Neuronal stem cell (in vitro differentiated cells): Measurements from ENCODE around the gene RYR2.

Source experiments
- DNase-seq: peaks from one replicate; pipeline ENCODE4 v3.0.0-alpha.2; 2013; ENCODE audit warnings: low spot score
- H2AFZ ChIP-seq: one replicate; pipeline ENCODE4 v1.6.1; 2013; ENCODE audit warnings: mild to moderate bottlenecking, low read length, inconsistent platforms
- H2AK5ac ChIP-seq: 2 replicates; pipeline ENCODE4 v1.6.1; 2013; ENCODE audit warnings: low read depth, mild to moderate bottlenecking, inconsistent platforms, low read length, moderate library complexity, mixed read lengths
- H2BK120ac ChIP-seq: 2 replicates; pipeline ENCODE4 v1.6.1; 2013; ENCODE audit warnings: low read depth, mild to moderate bottlenecking, inconsistent platforms, low read length, moderate library complexity, mixed read lengths
- H2BK12ac ChIP-seq: one replicate; pipeline ENCODE4 v1.6.1; 2013; ENCODE audit warnings: low read length, inconsistent platforms
- H2BK15ac ChIP-seq: 2 replicates; pipeline ENCODE4 v1.6.1; 2013; ENCODE audit warnings: mild to moderate bottlenecking, low read length, inconsistent platforms, mixed read lengths
- H2BK5ac ChIP-seq: one replicate; pipeline ENCODE4 v1.6.1; 2013; ENCODE audit warnings: inconsistent platforms, mild to moderate bottlenecking, low read length, moderate library complexity
- H3K14ac ChIP-seq: one replicate; pipeline ENCODE4 v1.6.1; 2013; ENCODE audit warnings: low read length, inconsistent platforms
- H3K18ac ChIP-seq: 2 replicates; pipeline ENCODE4 v1.6.1; 2013; ENCODE audit warnings: low read length, inconsistent platforms
- H3K23ac ChIP-seq: 2 replicates; pipeline ENCODE4 v1.6.1; 2013; ENCODE audit warnings: low read depth, mild to moderate bottlenecking, mixed read lengths, low read length, inconsistent platforms; ENCODE audit not compliant: poor library complexity
- H3K27ac ChIP-seq: replicated peaks from 3 replicates; pipeline ENCODE4 v1.5.1; 2013; ENCODE audit warnings: low read length, inconsistent platforms
- H3K27me3 ChIP-seq, 3 experiments: 2 replicates each; pipeline ENCODE4 v1.6.1; 2013; ENCODE audit warnings: low read length in 3 of 3, mild to moderate bottlenecking in 2 of 3, inconsistent platforms in 1 of 3, low read depth in 1 of 3, mixed read lengths in 1 of 3, moderate library complexity in 1 of 3; ENCODE audit not compliant: control insufficient read depth in 3 of 3, insufficient read depth in 3 of 3
- H3K36me3 ChIP-seq, 2 donors: replicated peaks in 1 of 2; 2 replicates each; pipeline ENCODE4 v1.6.1; 2013; ENCODE audit warnings: low read length in 2 of 2; ENCODE audit not compliant: control insufficient read depth in 2 of 2, insufficient read depth in 2 of 2
- H3K4ac ChIP-seq: 2 replicates; pipeline ENCODE4 v1.6.1; 2013; ENCODE audit warnings: inconsistent platforms, mild to moderate bottlenecking, low read length, moderate library complexity
- H3K4me1 ChIP-seq, 2 donors: 1 replicate in 1 of 2; 2 replicates in 1 of 2; pipeline ENCODE4 v1.6.1; 2013; ENCODE audit warnings: low read length in 2 of 2, low read depth in 1 of 2; ENCODE audit not compliant: control insufficient read depth in 2 of 2, insufficient read depth in 1 of 2
- H3K4me2 ChIP-seq: one replicate; pipeline ENCODE4 v1.6.1; 2013; ENCODE audit warnings: mild to moderate bottlenecking, low read length, inconsistent platforms; ENCODE audit not compliant: insufficient read depth, poor library complexity, severe bottlenecking
- H3K4me3 ChIP-seq, 2 donors: 2 replicates each; pipeline ENCODE4 v1.5.1; 2013; ENCODE audit warnings: low read length in 2 of 2, mild to moderate bottlenecking in 2 of 2, inconsistent platforms in 1 of 2, moderate library complexity in 1 of 2
- H3K79me1 ChIP-seq: one replicate; pipeline ENCODE4 v1.6.1; 2013; ENCODE audit warnings: low read depth, mild to moderate bottlenecking, inconsistent platforms, low read length, moderate library complexity
- H3K9ac ChIP-seq: one replicate; pipeline ENCODE4 v1.6.1; 2013; ENCODE audit warnings: mild to moderate bottlenecking, low read depth, low read length, inconsistent platforms; ENCODE audit not compliant: poor library complexity
- H3K9me3 ChIP-seq, 2 donors: replicated peaks in 1 of 2; 2 replicates each; pipeline versions ENCODE3 to v1.6.1; 2013; ENCODE audit warnings: low read length in 2 of 2, mild to moderate bottlenecking in 2 of 2, inconsistent platforms in 1 of 2, low read depth in 1 of 2, mixed read lengths in 1 of 2, moderate library complexity in 1 of 2; ENCODE audit not compliant: control insufficient read depth in 2 of 2, insufficient read depth in 1 of 2
- H4K8ac ChIP-seq: one replicate; pipeline ENCODE4 v1.6.1; 2013; ENCODE audit warnings: low read depth, mild to moderate bottlenecking, inconsistent platforms, low read length, moderate library complexity
- H4K91ac ChIP-seq: one replicate; pipeline ENCODE4 v1.6.1; 2013; ENCODE audit warnings: low read length, low read depth, mild to moderate bottlenecking, inconsistent platforms; ENCODE audit not compliant: poor library complexity
- WGBS, 2 donors: extraction: QIAGEN DNeasy Blood & Tissue Kit; methylation state at CpG; one replicate each; pipeline ENCODE4 v1.1.7; 2013; ENCODE audit warnings: missing lambda C conversion rate in 2 of 2, mixed read lengths in 1 of 2; ENCODE audit not compliant: insufficient read length in 2 of 2, insufficient replicate concordance in 1 of 2; ENCODE audit errors: extremely low coverage in 2 of 2; 5-methylcytosine and 5-hydroxymethylcytosine counted together

RYR2 gene

DNA sequence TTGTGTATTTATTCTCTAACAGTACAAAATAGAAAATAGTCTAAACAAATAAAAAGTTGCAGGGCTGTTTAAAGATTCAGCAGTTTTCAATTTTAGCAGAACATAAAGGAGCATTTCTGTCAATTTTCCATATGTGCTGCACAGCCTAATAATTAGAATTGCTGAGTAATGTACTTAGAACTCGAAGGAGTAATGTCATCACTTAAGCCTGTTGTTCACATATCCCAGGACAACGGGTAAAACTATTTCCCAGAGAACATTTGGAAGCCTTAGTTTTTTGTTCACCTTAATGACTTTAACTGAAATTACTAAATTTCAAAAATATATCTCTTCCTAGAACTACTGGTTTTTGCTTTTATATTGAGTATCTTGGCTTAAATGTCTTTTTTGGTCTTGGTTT lies 767.1 kb downstream of the RYR2 start:
- Histone ChIP-seq H3K9ac (no peak overlapping the region), H2BK15ac (no peak overlapping the region), H3K4me2 (no peak overlapping the region), H2BK5ac (no peak overlapping the region), H3K4me1 (no peaks in the 10 kb centered on the region), H3K4me3 (no peak overlapping the region), H3K79me1 (no peaks in the 10 kb centered on the region), H2BK12ac (no peak overlapping the region), H2AK5ac (no peak overlapping the region), H4K91ac (no peak overlapping the region), H3K4ac (no peak overlapping the region), H4K8ac (no peak overlapping the region), H3K27ac (no peak overlapping the region), H2AFZ (no peak overlapping the region), H3K14ac (no peak overlapping the region), H3K36me3 (no peaks in the 10 kb centered on the region), H3K18ac (no peak overlapping the region), H3K23ac (no peak overlapping the region), H2BK120ac (no peak overlapping the region), H3K9me3 (no peaks in the 10 kb centered on the region), H3K27me3 (no peaks in the 10 kb centered on the region)
- whole genome bisulfite sequencing, 2 donors = no CpG with 5 or more reads among the region's 2 CpGs
- no peak for DNase-seq

DNA sequence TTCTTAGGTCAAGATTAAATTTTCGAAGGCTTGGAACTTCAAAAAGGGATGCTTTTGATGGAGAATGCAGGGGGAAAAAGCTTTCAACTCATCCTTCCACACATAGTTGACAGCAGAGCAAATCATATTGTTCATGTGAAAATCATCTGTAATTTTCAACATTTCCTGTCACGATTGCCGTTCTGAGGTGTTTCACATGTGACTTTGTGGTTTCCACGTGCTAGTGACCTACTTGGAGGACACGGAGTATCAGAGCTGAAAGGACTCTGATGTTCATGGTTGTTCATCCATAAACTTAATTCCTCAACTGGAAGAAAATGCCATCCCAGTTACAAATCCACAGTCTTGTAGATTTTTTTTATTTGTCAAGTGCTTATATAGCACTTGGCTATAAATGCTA lies 769.6 kb downstream of the RYR2 start:
- no peaks in the 10 kb centered on the region for H3K4me1 ChIP-seq
- no peaks in the 10 kb centered on the region for H3K36me3 ChIP-seq
- H3K23ac ChIP-seq = no peak overlapping the region
- no peak overlapping the region for H3K9ac ChIP-seq
- no peak overlapping the region for H3K14ac ChIP-seq
- H3K4ac ChIP-seq = no peak overlapping the region
- H3K27me3 ChIP-seq = no peaks in the 10 kb centered on the region
- no peak overlapping the region for H4K8ac ChIP-seq
- no peak overlapping the region for H3K4me3 ChIP-seq
- WGBS, 2 donors = no CpG with 5 or more reads among the region's 5 CpGs
- no peak for DNase-seq
- no peak overlapping the region for H3K4me2 ChIP-seq
- no peak overlapping the region for H3K18ac ChIP-seq
- H3K79me1 ChIP-seq = no peaks in the 10 kb centered on the region
- H3K27ac ChIP-seq = no peak overlapping the region
- H2AK5ac ChIP-seq = no peak overlapping the region
- H3K9me3 ChIP-seq = no peaks in the 10 kb centered on the region
- H2BK12ac ChIP-seq = no peak overlapping the region
- H2AFZ ChIP-seq = no peak overlapping the region
- H2BK5ac ChIP-seq = no peak overlapping the region
- no peak overlapping the region for H2BK15ac ChIP-seq
- H4K91ac ChIP-seq = no peak overlapping the region
- H2BK120ac ChIP-seq = no peak overlapping the region

DNA sequence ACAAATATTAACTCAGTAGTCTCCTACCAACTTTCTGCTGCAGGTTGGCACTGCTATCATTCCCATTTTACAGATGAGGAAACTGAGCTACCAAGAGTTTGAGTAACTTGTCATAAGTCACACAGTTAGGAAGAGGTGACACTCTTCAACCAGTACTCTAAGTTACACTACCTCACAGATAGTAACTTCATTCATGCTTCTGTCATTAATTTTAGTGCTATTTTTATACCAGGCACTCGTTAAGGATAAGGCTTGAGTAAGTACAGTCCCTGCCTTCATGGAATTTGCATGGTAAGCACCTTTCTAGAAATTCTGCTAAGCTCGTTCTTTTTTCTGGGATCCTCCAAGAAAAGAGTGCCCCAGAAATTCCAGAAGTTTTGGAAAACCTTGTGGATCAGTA lies 770.1 kb downstream of the RYR2 start:
- Histone ChIP-seq H3K27ac (no peak overlapping the region), H3K18ac (no peak overlapping the region), H3K36me3 (no peaks in the 10 kb centered on the region), H2BK120ac (no peak overlapping the region), H3K4ac (no peak overlapping the region), H3K4me3 (no peak overlapping the region), H2BK5ac (no peak overlapping the region), H3K79me1 (no peaks in the 10 kb centered on the region), H3K23ac (no peak overlapping the region), H3K9ac (no peak overlapping the region), H2BK15ac (no peak overlapping the region), H3K27me3 (no peaks in the 10 kb centered on the region), H2AK5ac (no peak overlapping the region), H3K4me1 (no peaks in the 10 kb centered on the region), H3K14ac (no peak overlapping the region), H3K4me2 (no peak overlapping the region), H3K9me3 (no peaks in the 10 kb centered on the region), H2AFZ (no peak overlapping the region), H2BK12ac (no peak overlapping the region), H4K91ac (no peak overlapping the region), H4K8ac (no peak overlapping the region)
- WGBS, 2 donors = no CpG with 5 or more reads among the region's 2 CpGs
- no peak for DNase-seq

DNA sequence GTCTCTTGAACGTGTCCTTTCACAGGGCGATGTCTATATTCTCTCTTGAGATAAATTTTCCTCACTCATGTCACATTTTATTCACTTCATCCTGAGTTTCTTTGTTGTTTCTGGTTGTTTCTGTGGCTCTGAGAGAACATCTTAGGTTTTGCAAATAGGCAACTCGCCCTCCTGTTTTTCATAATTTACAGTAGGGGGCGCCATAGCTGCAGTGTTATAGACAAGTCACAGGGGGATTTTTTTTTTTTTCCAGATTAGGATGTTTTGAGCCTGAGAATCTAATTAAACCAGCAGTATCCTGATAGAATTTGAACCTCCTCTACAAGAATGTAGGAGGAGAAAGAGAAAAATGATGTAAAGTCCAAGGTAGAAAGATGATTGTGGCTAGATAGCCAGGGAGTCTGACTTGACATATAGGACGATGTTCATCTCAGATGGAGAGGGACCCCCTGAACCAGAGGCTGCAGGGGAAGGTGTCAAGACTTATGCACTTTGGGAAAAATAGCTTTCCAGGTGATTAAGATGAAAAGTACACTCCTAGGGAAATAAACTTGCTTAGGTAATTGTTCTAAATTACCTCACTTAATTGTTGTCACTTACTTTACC lies 772.4 kb downstream of the RYR2 start:
- Histone ChIP-seq H3K18ac (no peak overlapping the region), H2AK5ac (no peak overlapping the region), H3K79me1 (no peaks in the 10 kb centered on the region), H2BK12ac (no peak overlapping the region), H3K27me3 (no peaks in the 10 kb centered on the region), H3K23ac (no peak overlapping the region), H3K14ac (no peak overlapping the region), H2AFZ (no peak overlapping the region), H3K9ac (no peak overlapping the region), H3K36me3 (no peaks in the 10 kb centered on the region), H4K8ac (no peak overlapping the region), H4K91ac (no peak overlapping the region), H2BK15ac (no peak overlapping the region), H3K4me3 (no peak overlapping the region), H2BK5ac (no peak overlapping the region), H2BK120ac (no peak overlapping the region), H3K9me3 (no peaks in the 10 kb centered on the region), H3K27ac (no peak overlapping the region), H3K4me1 (no peaks in the 10 kb centered on the region), H3K4me2 (no peak overlapping the region), H3K4ac (no peak overlapping the region)
- peak; percentile 33 for DNase-seq
- WGBS, 2 donors = no CpG with 5 or more reads among the region's 5 CpGs
